Stimulated activated naive CD8-positive, alpha-beta T cell treated with anti-CD3 and anti-CD28 coated beads, Interleukin-15, amount 100 ng/mL, for 72 hours (primary cell): ENCODE measurements around the gene PACS1.
A peak's percentile ranks its signal among the peaks of the same experiment; 100 is the strongest.
"Not testable (repeated sequence)": the region's sequence is repeated elsewhere in the genome, so short reads cannot be mapped to it uniquely, and the experiment has no call there.

Experiments used
- ATAC-seq: fragments of 150-1000 bp; cut with Tn5 transposase; 2 replicates; pipeline ENCODE4 v1.10.0; 2021; ENCODE audit warnings: mild to moderate bottlenecking, moderate library complexity
- DNase-seq, 2 donors: peaks; one replicate each; pipeline ENCODE4 v3.0.0; 2021 to 2022
- H3K27ac Mint-ChIP-seq, 2 donors: one replicate each; pipeline ENCODE4 v1.8.0; 2022; ENCODE audit warnings: mild to moderate bottlenecking in 2 of 2, mixed read lengths in 2 of 2, moderate library complexity in 2 of 2
- H3K27me3 Mint-ChIP-seq: one replicate; pipeline ENCODE4 v1.8.0; 2022; ENCODE audit warnings: mixed read lengths
- H3K4me1 Mint-ChIP-seq: one replicate; pipeline ENCODE4 v1.8.0; 2022; ENCODE audit warnings: mild to moderate bottlenecking, mixed read lengths
- H3K4me3 Mint-ChIP-seq, 2 donors: one replicate each; pipeline ENCODE4 v1.8.0; 2022; ENCODE audit warnings: mild to moderate bottlenecking in 2 of 2, mixed read lengths in 2 of 2, moderate library complexity in 1 of 2
- H3K9me3 Mint-ChIP-seq, 2 donors: one replicate each; pipeline ENCODE4 v1.8.0; 2022; ENCODE audit warnings: mixed read lengths in 2 of 2

Gene PACS1

GRCh38 chr11:66069715-66070603 is at the start of gene PACS1:
Gene PACS1 (plus strand): TSS chr11:66070272. CDS start chr11:66070487, 215 bp downstream.
- H3K27ac Mint-ChIP-seq = peak within 1 kb of the TSS; percentile 92 to 98
- peak; percentile 74 for ATAC-seq

GRCh38 chr11:66020618-66021357 is 49.3 kb upstream of the PACS1 start:
- peak overlapping the region in 1 of 2 donors; percentile 22 for H3K27ac Mint-ChIP-seq
- H3K27me3 Mint-ChIP-seq = peaks cover 28% of the 10 kb centered on the region
- no peaks in the 10 kb centered on the region for H3K9me3 Mint-ChIP-seq
- no peak overlapping the region for H3K4me3 Mint-ChIP-seq
- ATAC-seq (peak; percentile 44), DNase-seq (peak in 1 of 2 donors; percentile 36)
- peaks cover 41% of the 10 kb centered on the region for H3K4me1 Mint-ChIP-seq

More at GRCh38 chr11:66069715-66070603, at the start of gene PACS1:
- Mint-ChIP-seq H3K4me1 (peaks cover 64% of the 10 kb centered on the region), H3K4me3 (peak within 1 kb of the TSS; percentile 92 to 96), H3K27me3 (no peaks in the 10 kb centered on the region), H3K9me3 (no peaks in the 10 kb centered on the region)
- peak; percentile 79 to 81 for DNase-seq

DNA sequence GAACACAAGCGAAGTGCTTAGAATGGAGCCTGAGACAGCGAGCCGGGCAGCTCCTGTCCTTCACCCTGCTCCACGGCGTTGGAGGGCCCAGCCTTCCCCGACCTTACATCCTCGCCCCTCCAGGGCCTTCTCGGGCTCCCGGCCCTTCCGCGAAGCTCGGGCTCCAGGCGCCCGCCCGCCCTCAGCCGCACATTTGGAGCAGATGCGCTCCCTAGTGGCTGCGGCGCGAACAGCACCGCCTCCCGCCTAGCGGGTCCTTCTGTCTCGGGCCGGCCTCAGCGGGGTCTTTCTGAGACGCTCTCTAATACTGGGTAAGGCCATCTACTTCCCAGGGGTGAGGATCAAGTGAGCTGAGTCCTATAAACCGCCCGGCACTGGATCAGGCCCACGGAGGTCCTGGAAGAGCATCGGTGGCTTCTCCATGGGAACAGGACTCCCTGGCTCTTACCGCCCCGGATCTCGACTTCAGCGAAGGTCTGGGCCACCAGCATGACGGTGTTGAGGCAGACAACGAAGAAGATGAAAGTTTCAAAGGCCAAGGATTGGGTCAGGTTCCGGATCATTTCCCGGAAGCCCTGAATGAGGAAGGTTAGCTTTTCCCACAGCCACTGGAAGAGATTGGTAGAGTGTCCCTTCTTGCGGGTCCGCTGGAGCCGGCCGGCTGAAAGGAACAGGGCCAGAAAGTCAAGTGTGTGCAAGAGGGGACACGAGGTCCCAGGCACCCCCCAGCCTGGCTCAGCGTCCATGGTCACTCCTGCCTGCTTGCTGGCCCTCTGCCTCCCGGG is 47.5 kb upstream of the PACS1 start:
- DNase-seq = peak; percentile 81 to 85
- peak overlapping the region; percentile 61 to 69 for H3K4me3 Mint-ChIP-seq
- H3K9me3 Mint-ChIP-seq = no peaks in the 10 kb centered on the region
- ATAC-seq = peak; percentile 89
- H3K27ac Mint-ChIP-seq = peak overlapping the region in 1 of 2 donors; percentile 40
- H3K4me1 Mint-ChIP-seq = peaks cover 35% of the 10 kb centered on the region
- H3K27me3 Mint-ChIP-seq = peaks cover 28% of the 10 kb centered on the region

DNA sequence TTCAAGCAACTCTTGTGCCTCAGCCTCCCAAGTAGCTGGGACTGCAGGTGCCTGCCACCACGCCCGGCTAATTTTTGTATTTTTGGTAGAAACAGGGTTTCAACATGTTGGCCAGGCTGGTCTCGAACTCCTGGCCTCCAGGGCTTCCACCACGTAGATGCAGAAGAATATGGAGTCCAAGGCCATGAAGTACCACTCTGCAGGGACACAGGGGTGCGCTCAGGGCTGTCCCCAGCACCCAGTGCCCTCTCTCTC is 47.0 kb upstream of the PACS1 start:
- Mint-ChIP-seq H3K4me1 (peaks cover 33% of the 10 kb centered on the region), H3K27me3 (peaks cover 28% of the 10 kb centered on the region)
- not testable (repeated sequence) for H3K9me3 Mint-ChIP-seq, DNase-seq, H3K27ac Mint-ChIP-seq, ATAC-seq, H3K4me3 Mint-ChIP-seq

GRCh38 chr11:66026017-66026529 is 44.0 kb upstream of the PACS1 start, which contains the start of gene CATSPER1:
Gene CATSPER1 (minus strand): TSS chr11:66026479. CDS start chr11:66026379, 100 bp downstream.
- DNase-seq = no peak
- Mint-ChIP-seq H3K4me1 (peaks cover 18% of the 10 kb centered on the region), H3K27me3 (peaks cover 28% of the 10 kb centered on the region), H3K27ac (no peak within 1 kb of the TSS), H3K9me3 (no peaks in the 10 kb centered on the region), H3K4me3 (no peak within 1 kb of the TSS)
- no peak for ATAC-seq

DNA sequence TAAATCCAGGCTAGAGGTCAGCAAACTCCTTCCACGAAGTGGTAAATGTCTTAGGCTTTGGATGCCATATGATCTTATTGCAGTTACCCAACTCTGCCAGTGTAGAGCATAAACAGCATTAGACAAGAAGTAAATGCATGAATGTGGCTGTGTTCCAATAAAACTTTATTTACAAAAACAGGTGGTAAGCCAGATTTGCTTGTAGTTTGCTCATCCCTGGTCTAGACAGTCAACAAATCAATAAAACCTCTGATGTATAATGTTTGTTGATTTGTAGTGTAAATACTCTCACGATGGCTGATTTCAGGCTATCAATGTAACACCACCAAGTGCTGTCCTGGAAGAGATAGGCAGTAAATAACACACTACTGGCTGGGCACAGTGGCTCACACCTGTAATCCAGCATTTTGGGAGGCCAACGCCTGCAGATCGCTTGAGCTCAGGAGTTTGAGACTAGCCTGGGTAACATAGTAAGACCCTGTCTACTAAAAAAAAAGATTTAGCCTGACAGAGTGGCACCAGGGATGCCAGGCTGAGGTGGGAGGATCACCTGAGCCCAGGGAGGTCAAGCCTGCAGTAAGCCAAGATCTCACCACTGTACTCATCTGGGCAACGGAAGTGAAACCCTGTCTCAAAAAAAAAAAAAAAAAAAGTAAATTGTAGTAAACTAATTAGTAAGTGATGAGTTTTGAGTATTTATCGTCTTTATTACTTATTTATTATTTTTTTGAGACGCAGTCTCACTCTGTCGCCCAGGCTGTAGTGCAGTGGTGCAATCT is 36.9 kb upstream of the PACS1 start:
- H3K9me3 Mint-ChIP-seq = no peaks in the 10 kb centered on the region
- no peak for ATAC-seq
- no peak overlapping the region for H3K27ac Mint-ChIP-seq
- no peak overlapping the region for H3K4me3 Mint-ChIP-seq
- H3K27me3 Mint-ChIP-seq = peaks cover 13% of the 10 kb centered on the region
- DNase-seq = no peak
- no peaks in the 10 kb centered on the region for H3K4me1 Mint-ChIP-seq

- H3K9me3 Mint-ChIP-seq = no peaks in the 10 kb centered on the region
- H3K27ac Mint-ChIP-seq = no peak overlapping the region
- H3K4me3 Mint-ChIP-seq = no peak overlapping the region
- ATAC-seq (no peak), DNase-seq (no peak)
- H3K27me3 Mint-ChIP-seq = peaks cover 13% of the 10 kb centered on the region
- no peaks in the 10 kb centered on the region for H3K4me1 Mint-ChIP-seq
Measured at GRCh38 chr11:66035653-66036333, 34.3 kb upstream of the PACS1 start.

- ATAC-seq (no peak), DNase-seq (no peak)
- H3K4me3 Mint-ChIP-seq = no peak overlapping the region
- no peaks in the 10 kb centered on the region for H3K4me1 Mint-ChIP-seq
- H3K27ac Mint-ChIP-seq = no peak overlapping the region
- peaks cover 13% of the 10 kb centered on the region for H3K27me3 Mint-ChIP-seq
- no peaks in the 10 kb centered on the region for H3K9me3 Mint-ChIP-seq
Measured at GRCh38 chr11:66036334-66036710, 33.8 kb upstream of the PACS1 start.

DNA sequence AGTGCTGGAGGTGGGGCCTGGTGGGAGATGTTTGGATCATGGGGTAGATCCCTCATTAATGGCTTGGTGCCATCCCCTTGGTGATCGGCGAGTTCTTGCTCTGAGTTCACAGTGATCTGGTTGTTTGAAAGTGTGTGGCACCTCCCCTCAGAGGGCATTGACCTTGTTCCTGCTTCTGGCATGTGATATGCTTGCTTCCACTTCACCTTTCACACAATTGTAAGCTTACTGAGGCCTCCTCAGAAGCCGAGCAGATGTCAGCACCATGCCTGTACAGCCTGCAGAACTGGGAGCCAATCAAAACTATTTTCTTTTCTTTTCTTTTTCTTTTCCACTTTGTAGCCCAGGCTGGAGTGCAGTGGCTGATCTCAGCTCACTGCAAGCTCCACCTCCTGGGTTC is 32.7 kb upstream of the PACS1 start:
- no peak overlapping the region for H3K4me3 Mint-ChIP-seq
- H3K27ac Mint-ChIP-seq = no peak overlapping the region
- no peaks in the 10 kb centered on the region for H3K4me1 Mint-ChIP-seq
- peaks cover 13% of the 10 kb centered on the region for H3K27me3 Mint-ChIP-seq
- H3K9me3 Mint-ChIP-seq = no peaks in the 10 kb centered on the region
- ATAC-seq (no peak), DNase-seq (no peak)

DNA sequence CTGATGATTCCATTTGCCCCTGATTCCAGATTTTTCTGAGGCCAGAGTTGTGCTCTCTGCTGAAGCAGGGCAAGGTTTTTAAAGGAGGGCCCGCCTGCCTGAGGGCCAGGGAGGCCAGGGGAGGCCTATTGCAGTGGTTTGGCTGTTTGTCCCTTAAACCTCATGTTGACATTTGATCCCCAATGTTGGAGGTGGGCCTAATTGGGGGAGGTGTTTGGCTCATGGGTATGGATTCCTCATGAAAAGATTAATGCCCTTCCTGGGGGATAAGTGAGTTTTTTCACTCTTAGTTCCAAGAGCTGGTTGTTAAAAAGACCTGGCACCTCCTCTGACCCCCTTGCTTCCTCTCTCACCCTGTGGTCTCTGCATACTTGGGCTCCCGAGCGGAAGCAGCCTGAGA is 30.3 kb upstream of the PACS1 start:
- DNase-seq (no peak), ATAC-seq (no peak)
- H3K27ac Mint-ChIP-seq = no peak overlapping the region
- peaks cover 5% of the 10 kb centered on the region for H3K4me1 Mint-ChIP-seq
- no peaks in the 10 kb centered on the region for H3K9me3 Mint-ChIP-seq
- peaks cover 9% of the 10 kb centered on the region for H3K27me3 Mint-ChIP-seq
- H3K4me3 Mint-ChIP-seq = no peak overlapping the region

DNA sequence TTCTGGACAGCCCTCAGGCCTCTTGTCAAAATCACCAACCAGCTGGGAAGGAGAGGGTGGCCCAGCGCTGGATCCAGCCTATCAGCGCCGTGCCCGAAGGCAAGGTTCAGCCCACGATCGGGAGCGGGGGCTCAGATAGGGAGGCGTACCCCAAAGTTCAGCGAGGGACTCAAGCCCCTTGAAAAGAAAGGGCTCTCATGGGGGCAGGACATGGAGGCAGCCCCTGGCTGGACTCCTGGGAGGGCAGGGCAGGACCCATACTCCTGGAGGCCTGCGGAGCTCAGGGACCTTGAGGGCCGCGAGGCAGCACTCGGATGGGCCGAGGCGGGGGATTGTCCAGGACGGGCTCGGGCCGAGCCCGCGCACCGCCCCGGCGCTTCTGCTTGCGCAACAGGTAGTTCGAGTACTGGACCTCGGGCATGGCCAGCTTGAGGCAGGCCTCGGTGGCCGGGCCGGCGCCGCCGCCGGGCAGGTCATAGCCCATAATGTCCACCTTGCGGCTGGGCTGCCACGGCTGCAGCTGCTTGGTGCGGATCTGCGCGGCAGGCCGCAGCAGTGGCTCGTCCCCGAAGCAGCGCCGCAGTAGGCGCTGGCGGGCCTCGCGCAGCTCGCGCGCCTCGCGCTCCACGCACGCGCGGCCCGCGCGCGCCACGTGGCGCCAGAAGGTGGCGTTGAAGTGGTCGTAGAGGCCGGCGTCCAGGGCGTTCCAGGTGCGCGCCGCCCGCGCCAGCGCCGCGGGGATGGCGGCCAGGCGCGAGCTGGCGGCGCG is 27.7 kb upstream of the PACS1 start:
- H3K27me3 Mint-ChIP-seq = peaks cover 7% of the 10 kb centered on the region
- ATAC-seq (no peak), DNase-seq (no peak)
- no peak overlapping the region for H3K27ac Mint-ChIP-seq
- H3K4me3 Mint-ChIP-seq = no peak overlapping the region
- no peaks in the 10 kb centered on the region for H3K9me3 Mint-ChIP-seq
- peaks cover 17% of the 10 kb centered on the region for H3K4me1 Mint-ChIP-seq

DNA sequence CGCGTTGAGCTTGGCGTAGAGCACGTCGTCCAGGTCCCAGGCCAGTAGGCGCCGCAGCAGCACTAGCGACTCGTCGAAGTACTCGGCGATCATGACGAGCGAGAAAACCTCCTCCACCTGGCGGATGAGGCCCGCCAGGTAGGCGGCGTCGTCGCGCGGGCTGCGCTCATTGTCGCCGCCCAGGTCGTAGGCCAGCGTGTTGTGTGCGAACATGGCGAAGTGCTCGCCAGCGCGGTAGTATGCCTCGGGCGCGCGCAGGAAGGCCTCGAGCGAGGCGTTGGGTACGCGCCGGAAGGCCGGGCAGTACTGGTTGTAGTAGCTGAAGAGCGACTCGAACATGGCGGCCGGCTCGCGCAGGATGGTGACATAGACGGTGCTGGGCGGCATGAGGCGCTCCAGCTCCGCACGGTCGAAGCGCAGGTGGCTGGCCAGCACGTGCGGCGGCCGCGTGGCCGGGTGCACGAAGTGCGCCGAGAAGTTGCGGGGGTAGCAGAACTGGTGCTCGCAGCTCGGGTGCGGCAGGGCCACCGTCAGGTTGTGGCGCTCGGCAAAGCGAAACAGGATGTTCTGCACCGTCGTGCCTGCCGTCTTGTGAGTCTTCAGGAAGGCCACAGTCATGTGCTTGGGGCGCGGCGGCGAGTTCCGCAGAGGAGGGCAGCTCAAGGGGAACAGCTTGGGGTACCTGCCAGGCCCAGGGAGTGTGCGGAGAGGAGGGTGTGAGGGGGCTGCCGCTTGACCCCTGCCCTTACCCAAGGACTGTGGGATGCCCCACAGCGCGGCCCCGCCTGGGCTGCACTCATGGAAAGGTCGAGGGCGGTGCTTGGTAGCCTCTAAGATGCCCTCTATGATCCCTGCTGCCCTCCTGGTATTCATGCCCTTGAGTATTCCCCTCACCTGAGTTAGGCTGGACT is 26.8 kb upstream of the PACS1 start:
- DNase-seq = no peak
- Mint-ChIP-seq H3K27ac (no peak overlapping the region), H3K27me3 (peaks cover 13% of the 10 kb centered on the region), H3K9me3 (no peaks in the 10 kb centered on the region), H3K4me3 (no peak overlapping the region), H3K4me1 (peaks cover 17% of the 10 kb centered on the region)
- no peak for ATAC-seq

DNA sequence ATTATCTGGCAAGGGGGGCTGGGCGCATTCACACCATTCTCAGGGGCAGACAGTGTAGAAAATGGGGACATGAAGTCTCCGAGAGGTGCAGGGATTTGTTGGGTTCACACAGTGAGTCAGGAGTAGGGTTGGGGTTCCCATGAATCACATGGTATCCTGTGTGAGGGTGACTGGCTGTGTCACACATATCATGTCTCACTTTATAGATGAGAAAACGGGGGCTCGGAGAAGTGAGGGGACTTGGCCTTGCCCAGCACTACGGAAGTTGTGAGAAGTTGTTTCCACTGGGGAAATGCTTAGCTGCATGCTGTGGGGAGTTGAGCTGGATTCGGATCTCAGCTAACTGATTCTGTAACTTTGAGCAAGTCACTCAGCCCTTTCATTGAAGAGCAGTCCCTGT is 25.3 kb upstream of the PACS1 start:
- H3K9me3 Mint-ChIP-seq = no peaks in the 10 kb centered on the region
- ATAC-seq = peak; percentile 29
- H3K4me1 Mint-ChIP-seq = peaks cover 30% of the 10 kb centered on the region
- H3K4me3 Mint-ChIP-seq = peak overlapping the region; percentile 20 to 63
- peaks cover 27% of the 10 kb centered on the region for H3K27me3 Mint-ChIP-seq
- H3K27ac Mint-ChIP-seq = no peak overlapping the region
- no peak for DNase-seq
